ENCODE measurements around the gene DNAJC7.
"Not testable (repeated sequence)": the region's sequence is repeated elsewhere in the genome, so short reads cannot be mapped to it uniquely, and the experiment has no call there.

The DNAJC7 gene

DNA sequence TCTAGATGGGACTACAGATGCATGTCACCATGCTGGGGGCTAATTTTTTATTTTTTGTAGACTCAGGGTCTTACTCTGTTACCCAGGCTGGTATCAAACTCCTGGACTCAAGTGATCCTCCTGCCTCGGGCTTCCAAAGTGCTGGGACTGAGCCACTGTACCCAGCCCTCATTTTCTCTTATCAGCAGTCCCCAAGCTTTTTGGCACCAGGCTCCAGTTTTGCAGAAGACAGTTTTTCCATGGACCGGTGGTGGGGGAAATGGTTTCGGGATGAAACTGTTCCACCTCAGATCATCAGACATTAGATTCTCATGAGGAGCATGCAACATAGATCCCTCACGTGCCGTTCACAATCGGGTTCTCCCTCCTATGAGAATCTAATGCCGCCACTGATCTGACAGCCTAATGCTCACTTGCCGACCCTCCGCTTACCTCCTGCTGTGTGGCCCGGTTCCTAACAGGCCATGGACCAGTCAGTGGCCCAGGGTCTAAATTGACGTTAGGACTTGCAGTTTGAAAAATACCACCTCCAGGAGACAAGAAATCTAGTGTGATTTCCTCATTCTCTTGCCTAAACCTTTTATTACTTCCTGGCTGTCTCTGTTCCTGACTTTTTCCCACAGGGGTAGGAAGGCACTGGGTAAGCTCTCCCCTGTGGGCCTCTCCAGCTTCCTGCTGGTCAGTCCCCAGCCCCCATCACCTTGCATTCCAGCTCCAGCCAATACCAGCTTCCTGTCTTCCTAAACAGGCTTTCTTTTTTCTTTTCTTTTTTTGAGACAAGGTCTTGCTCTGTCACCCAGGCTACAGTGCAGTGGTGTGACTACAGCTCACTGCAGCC, 60.0 kb downstream of the DNAJC7 start:
- DNase-seq (ENCODE audit: low read depth) = no peak

DNA sequence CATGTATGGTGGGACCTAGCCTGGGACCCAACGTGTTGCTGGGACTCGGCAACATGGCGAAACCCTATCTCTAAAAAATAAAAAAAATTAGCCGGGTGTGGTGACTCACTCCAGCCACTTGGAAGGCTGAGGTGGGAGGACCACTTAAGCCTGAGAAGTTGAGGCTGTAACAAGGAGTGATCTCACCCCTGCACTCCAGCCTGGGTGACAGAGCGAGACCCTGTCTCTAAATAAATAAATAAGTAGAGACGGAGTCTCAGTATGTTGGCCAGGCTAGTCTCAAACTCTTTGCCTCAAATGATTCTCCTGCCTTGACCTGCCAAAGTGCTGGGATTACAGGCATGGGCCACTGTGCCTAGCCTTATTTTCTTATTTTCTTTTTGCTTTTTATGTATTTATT, 60.7 kb downstream of the DNAJC7 start:
- no peak for DNase-seq (ENCODE audit: low read depth)

DNA sequence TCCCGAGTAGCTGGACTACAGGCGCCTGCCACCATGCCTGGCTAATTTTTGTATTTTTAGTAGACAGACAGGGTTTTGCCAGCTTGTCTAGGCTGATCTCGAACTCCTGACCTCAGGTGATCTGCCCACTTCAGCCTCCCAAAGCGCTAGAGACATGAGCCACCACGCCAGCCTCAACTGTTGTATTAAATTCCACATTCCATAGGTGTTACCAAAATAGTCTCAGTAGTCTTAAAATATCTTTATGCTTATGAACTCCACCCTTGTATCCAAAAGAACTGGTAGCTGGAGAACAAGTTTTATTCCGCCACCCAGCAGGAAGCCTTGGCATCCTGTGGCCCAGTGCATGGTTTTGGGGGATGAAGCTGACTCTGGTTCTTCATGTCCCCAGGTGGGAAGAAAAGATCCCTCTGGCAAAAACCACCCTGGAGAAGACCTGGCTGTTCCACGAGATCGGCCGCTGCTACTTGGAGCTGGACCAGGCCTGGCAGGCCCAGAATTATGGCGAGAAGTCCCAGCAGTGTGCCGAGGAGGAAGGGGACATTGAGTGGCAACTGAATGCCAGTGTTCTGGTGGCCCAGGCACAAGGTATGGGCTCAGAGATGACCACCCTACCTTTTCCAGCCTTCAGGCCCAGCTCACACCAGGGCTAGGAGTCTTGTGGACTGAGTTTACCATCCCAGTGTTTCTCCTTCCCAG, 68.3 kb downstream of the DNAJC7 start:
- DNase-seq (ENCODE audit: low read depth) = no peak

DNA sequence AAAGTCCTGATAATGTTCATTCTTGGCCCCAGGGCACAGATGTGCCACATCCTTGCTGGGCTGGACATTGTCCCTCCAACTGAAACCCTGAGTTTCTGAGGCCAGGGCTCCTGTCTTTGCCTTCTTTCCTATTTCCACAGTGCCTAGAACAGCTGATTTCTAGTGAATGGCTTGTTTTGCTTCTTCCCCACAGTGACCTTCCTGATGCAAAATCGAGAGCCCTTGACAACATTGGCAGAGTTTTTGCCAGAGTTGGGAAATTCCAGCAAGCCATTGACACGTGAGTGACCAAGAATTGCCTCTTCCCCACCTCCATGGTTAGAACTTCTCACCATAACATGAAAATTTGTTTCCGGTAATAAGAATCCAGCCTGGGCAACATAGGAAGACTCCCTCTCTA, 72.3 kb downstream of the DNAJC7 start:
- DNase-seq (ENCODE audit: low read depth) = no peak

DNA sequence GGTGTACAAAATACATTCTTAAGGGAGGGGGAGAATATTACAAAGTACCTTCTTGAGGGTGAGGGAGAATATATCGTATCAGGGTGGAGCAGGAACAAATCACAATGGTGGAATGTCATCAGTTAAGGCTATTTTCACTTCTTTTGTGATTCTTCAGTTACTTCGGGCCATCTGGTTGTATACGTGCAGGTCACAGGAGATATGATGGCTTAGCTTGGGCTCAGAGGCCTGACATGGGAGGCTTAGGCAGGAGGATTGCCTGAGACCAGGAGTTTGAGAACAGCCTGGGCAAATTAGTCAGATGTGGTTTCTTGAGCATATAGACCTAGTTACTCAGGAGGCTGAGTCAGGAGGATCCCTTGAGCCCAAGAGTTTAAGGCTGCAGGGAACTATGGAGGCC, 73.7 kb downstream of the DNAJC7 start:
- no peak for DNase-seq (ENCODE audit: low read depth)

DNA sequence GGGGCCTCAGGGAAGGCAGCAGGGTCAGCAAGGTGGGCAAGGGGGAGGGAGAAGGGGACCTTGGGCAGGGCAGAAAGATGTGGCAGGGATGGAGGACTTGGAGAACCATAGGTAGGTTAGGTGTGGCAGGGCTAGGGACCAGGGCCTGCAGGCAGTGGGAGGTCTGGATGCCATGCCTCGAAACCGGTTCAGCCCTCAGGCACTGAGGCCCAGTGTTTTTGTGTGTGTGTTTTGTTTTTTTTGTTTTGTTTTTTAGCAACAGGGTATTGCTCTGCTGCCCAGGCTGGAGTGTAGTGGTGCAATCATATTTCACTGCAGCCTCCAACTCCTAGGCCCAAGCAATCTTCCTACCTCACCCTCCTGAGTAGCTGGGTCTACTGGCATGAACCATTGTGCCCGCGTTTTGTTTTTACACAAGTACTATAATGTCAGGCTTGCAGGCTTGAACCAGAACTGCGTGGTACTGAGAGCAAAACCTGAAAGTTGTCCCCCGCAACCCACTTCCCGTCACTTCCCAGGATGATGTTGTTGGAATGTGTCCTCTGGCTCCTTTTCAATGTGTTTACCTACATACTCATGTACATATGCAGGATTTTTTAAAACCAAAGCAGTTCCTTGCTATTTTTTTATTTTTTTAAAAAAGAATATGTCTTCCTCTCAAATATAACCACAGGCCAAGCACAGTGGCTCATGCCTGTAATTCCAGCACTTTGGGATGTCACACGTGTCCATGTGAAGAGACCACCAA, 74.4 kb downstream of the DNAJC7 start:
- no peak for DNase-seq (ENCODE audit: low read depth)

DNA sequence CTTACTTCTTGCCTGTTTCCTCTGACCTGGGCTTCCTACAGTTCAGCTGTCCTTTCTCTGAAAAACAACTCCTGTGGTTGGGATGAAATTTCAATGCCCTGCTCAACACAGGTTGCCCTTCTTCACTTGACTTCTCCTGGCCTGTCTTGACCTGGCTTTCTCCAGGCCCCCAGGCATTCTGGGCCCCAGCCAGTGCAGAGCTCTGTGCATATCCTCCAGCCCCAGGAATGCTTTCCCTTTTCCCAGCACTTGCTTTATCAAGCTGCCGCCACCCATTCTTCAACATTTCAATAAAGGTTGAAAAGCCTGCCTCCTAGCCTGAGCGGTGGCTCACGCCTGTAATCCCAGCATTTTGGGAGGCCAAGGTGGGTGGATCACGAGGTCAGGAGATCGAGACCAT, 76.1 kb downstream of the DNAJC7 start:
- no peak for DNase-seq (ENCODE audit: low read depth)

DNA sequence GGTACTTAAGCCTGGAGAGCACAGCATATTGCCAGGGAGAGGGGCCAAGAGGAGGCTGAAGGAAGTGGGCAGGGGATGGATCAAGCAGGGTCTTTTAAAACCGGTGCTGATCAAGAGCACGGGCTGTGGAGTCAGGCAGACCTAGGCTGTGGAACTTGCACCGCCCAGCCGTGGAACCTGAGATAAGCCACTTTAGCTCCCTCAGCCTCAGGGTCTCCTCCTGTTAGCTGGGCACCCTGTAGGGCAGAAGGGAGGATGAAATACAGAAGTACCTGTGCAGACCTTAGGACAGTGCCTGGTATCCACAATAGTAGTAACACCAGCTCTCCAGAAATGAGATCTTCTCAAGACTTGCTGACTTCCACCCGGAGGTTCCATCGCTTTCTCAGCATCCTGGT, 77.5 kb downstream of the DNAJC7 start:
- no peak for DNase-seq (ENCODE audit: low read depth)

DNA sequence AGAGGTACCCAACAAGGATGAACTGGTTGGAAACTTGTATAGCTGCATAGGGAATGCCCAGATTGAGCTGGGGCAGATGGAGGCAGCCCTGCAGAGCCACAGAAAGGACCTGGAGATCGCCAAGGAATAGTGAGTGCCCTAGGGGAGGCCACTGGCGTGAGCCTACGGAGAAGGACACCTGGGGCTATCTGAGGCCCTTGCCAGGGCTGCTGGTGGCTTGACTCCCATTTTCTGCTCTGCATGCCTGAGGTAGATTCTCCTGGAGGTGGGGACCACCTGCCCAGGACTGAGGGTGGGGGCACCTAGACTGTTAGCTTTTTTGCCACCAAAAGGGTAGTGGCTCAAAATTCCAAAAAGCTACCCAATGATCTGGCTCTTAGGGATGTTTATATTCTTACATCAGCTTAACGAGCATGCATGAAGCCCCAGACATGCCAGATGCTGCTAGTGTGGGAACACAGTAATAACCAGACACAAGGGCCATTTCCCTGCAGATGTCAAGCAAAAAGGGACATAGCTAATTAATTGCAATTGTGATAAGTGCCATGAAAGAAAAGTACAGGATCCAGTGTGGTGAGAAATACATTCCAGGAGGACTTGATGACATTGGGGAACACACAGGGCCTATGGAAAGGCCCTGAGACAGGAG, 78.1 kb downstream of the DNAJC7 start:
- DNase-seq (ENCODE audit: low read depth) = no peak

DNA sequence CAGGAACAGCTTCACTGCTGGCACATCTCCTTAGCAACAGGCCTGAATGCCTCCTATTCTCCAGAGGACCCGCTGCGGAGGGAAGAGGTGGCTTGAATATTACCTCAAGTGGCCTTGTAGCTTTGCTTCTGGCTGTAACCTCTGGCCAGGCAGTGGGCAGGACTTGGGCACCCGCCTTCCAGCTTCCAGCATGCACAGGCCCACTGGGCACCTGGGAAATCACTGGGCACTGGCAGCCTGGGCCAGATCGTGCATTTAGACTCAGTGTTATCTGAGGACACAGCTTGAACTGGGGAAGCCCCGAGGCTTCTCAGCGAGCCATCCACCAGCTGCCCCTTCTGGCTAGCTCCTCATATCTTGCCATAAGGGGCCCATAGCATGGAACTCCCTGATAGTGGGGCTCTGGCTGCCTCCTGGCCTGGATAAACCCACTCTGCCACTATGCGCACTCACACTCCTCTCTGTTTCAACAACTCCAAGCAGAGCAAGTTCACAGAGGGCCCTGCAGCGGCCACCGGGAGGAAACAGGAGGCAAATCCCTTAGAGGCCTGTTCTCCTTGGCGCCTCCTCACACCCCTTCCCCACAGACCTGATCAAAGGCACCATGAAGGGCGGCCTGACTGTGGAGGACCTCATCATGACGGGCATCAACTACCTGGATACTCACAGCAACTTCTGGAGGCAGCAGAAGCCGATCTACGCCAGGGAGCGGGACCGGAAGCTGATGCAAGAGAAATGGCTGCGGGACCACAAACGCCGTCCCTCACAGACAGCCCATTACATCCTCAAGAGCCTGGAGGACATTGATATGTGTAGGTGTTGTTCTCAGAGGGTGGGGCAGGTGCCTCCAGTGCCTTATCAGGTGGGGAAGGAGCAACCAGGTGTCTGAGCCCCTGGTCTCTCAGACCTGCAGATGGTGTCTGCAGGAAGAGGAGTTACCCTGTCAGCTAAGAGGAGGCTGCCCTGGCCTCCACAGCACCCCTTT, 79.0 kb downstream of the DNAJC7 start:
- no peak for DNase-seq (ENCODE audit: low read depth)

DNA sequence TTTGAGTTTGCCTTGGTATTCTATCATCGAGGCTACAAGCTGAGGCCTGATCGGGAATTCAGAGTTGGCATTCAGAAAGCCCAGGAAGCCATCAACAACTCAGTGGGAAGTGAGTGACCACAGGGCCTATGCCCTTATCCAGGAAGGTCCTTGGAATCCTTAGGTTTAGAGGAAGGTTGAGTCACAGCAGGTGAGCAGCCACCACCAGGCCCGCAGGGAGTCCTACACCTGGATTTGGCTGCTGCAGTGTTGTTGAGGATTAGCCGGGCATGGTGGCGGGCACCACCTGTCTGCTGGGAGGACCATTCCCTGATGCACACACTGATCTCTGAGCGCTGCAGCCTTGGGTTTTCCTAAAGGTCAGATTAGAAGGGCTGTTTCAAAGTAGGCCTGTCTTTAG, 81.6 kb downstream of the DNAJC7 start:
- no peak for DNase-seq (ENCODE audit: low read depth)

DNA sequence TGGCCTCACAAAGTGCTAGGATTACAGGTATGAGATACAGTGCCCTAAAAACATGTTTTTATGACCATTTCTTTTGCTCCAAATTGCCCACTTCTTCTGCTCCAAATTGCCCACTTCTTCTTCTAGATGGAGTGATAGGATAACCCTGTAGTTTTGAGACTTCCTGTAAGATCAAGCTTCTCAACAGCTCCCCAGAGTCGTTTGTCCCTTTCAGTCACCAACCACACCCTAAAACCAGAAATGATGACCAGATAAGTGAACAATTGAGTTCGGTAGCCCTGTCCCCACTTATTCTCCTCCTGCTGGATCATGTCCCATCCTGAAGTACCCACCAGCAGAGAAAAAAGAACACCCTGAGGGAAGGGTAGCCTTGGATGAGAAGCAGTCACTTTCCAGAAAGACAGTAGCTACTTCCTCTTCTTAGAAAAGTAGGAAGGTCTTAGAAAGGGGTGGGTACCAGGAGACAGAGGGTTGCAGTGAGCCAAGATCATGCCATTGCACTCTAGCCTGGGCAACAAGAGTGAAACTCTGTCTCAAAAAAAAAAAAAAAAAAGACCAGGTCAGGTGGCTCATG, 84.3 kb downstream of the DNAJC7 start:
- DNase-seq (ENCODE audit: low read depth) = no peak

DNA sequence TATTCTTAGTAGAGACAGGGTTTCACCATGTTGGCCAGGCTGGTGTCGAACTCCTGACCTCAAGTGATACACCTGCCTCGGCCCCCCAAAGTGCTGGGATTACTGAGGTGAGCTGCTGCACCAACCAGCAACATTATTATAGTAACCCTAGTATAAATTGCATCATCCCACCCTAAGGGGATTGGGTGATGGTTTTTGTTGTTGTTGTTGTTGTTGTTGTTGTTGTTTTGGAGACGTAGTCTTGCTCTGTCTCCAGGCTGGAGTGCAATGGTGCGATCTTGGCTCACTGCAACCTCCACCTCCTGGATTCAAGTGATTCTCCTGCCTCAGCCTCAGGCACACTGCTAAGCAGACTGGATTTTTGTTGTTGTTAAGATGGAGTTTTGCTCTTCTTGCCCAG, 85.5 kb downstream of the DNAJC7 start:
- DNase-seq (ENCODE audit: low read depth) = not testable (repeated sequence)

DNA sequence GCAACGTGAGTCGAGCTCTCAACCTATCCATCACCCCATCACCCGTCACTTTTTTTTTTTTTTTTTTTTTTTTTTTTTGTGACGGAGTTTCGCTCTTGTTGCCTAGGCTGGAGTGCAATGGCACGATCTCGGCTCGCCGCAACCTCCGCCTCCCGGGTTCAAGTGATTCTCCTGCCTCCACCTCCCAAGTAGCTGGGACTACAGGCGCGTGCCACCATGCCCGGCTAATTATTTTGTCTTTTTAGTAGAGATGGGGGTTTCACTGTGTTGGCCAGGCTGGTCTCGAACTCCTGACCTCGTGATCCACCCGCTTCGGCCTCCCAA, 86.4 kb downstream of the DNAJC7 start:
- DNase-seq (ENCODE audit: low read depth) = not testable (repeated sequence)

DNA sequence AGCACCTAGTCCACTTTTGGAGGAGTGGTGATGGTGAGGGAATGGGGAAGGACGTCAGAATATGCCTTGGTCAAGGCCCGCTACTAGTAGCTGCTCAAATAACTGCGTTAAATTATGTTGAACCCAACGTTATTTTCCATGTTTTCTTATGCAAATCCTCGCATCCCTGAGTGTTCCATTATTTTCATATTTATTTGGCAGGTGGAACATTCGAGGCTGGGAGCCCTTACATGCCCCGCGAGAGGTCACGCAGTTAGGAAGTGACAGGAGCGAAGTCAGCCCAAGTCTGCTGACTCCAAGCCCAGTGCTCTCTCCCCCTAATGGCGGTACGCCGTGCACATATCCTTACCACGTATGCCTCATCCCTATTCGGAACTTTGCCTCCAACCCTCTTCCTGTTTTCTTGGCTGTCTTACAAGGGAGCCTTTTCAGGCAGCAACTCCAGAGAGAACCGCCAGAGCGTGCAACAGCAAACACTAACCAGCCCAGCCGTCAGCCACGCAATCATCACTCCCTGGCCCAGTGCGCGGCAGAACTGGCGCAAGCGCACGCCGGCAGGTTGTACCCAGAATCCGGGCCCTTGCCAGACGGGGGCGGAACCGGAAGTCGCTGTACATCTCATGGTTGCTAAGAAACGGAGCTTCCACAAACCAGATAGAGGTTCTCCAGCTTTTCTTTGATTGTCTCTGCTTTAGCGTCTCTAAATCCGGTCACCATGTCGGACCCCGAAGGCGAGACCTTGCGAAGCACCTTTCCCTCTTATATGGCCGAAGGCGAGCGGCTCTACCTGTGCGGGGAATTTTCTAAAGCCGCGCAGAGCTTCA, 87.0 kb downstream of the DNAJC7 start, which contains the start of gene ODAD4:
Gene ODAD4, plus strand, starts transcription at position 609 of the 824 bp plus-strand sequence. Its CDS starts 107 bp downstream, at position 716.
- peak; percentile 91 for DNase-seq (ENCODE audit: low read depth)

DNA sequence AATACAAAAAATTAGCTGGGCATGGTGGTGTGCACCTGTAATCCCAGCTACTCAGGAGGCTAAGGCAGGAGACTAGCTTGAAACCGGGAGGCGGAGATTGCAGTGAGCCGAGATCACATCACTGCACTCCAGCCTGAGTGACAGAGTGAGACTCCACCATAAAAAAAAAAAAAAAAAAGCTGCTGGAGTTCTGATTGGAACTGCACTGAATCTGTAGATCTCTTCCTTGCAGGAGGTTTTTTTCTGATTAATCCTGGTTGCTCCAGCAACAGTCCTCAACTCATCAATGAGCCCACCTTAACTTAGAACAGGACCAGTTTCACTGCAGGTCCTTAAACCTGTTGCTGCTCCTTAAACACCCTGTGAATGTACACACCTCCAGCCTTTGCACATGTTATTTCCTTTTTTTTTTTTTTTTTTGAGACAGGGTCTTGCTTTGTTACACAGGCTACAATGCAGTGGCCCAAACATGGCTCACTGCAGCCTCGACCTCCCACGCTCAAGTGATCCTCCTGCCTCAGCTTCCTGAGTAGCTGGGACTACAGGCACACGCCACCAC, 88.5 kb downstream of the DNAJC7 start:
- no peak for DNase-seq (ENCODE audit: low read depth)

Data from activated T-cell treated with anti-CD3 and anti-CD28 coated beads for 1 hour (primary cell).